ENCODE measurements around the gene MDH1.
"Not testable (repeated sequence)": the region's sequence is repeated elsewhere in the genome, so short reads cannot be mapped to it uniquely, and the experiment has no call there.

Gene MDH1

DNA sequence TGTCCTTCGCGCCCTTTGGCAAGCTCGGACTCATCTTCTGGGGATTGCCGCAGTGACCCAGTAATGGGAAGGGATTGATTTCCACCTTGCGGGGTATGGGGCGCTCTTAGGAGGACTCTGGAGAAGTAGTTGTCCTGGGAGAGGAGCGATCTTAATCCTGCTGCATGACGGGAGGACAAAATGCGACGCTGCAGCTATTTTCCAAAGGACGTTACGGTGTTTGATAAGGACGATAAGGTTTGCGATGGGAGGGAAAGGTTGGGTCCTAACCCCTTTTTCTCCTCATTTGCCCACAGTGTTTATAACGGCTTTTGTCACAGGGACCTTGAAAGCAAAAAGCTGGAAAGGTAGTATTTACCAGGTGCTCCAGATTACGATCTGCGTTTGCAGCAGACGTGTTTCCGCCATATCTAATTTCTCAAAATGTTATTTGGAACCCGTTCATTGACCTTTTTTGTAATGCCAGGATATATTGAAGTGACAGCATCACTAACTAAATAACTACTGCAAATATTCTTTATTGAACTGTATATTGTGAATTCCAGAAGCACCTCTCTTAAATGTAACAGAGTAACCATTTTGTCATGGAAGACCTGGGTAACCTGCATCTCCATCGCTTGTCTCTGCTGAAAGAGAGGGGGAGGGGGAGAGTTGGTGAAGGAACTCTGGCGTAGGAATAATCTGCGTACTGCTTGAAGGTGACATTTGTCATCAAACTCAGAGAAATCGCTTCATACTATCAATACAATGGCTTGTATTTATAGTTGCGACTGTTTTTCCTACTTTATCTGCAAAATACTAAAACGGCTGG, 590 bp downstream of the MDH1 start:
- no peak for DNase-seq

DNA sequence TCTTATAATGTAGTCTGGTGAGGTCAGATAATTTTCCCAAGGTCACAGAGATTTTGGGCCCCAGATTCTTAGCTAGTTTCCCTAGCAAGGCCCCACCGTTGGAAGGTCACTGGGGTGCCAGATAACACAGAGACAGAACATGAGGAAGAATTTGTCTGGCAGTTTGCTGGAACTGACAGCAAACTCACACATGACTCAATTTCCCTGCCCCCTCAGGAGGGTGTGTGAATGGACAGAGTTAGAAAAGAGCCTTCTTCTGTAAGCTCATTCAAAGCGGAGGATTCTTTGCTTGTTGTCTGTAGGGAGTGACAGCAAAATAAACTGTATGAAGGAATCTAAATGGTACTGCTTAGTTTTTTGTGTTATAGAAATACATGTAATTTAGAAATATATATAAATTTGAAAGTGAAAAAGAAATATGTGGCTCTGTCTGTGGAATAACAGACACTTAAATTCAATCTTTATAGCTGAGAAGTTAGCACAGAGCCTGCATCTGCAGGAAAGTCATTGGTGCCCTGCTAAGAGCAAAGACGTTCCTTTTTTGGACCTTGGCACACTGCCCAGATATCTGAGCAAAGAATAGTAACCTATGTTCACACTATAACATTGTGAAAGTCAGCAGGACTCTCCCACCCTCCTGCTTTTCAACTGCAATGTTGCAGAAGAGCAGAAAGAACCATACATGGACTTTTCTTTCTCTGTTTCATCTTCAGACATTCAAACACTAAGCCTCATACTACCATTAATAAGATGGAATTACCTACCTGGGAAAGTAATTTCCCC, 2.1 kb downstream of the MDH1 start:
- no peak for DNase-seq

DNA sequence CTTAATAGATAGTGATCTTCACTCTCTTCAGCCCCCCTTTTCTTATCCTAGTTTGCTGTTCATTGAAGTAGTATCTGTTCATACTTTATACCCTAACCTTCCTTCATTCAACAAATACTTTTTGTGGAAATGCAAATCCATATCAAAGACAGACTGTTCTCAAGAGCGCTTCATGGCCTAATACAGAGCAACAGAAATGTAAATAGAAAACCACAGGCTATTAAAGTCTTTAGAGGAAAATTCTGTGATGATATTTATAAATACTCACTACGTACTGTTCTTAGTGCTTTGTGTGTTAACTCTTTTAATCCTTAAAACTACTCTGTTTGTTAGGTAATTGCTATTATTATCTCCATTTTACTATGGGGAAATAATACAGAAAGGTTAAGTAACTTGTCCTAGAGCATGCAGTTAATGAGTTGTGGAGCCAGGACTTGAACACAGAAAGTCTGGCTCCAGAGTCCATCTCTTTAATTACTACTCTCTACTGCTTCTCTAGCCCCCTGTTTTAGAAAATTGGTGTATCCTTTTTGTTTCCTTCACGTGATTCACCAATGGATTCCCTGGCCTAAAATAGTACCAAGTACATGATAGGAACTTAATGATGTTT, 2.9 kb downstream of the MDH1 start:
- DNase-seq, result no peak

GRCh38 chr2:63594660-63595059, 5.9 kb downstream of the MDH1 start:
- DNase-seq, result no peak

DNA sequence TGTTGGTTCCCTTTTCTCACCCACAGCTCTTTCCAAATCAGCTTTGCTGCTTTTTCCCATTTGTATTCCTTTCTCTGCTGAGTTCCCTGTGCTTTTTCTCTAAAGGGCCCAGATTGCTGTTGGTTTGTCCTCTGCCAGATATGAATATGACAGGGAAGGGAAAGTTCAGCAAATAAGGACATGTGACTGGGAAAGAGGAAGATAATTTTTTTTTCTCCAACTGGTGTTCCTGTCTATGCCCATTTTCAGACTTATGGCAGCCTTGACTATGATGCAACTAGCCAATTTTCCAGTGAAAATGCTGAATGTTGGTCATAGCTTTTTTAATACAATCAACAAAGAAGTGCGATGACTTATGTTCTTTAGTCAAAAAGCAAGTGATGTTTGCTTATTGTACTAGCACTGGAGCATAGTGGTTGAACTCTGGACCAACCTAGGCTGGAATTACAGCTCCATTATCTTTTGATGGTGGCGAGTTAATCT, 7.7 kb downstream of the MDH1 start:
- no peak for DNase-seq

- DNase-seq, result no peak
Measured at GRCh38 chr2:63598981-63599380, 10.2 kb downstream of the MDH1 start.

DNA sequence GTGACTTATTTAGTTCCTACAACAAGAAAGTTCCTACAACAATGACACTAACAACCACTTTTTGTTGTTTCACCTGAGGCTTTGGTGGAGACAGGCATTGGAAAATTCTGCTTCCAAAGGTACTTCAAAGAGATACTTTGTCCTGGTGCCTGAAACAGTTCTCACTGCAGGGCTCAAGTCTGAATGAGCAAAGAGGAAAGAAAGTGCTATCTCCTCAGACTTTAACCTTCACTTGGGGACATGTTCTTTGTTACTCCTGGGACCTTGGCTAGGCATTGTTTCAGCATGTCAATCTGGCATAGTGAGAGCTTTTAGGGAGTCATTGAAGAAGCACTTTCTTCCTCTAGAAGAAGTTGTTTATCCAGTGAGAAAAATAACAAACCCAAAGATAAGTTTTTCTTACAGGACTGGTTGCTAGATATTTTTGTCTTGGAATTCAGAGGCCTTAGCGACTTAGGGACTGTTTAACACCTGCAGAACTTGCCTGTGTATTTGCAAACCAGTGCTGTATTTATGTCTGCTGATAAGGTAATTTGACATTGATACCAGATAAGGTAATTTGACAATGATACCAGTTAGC, 12.2 kb downstream of the MDH1 start:
- no peak for DNase-seq

GRCh38 chr2:63604666-63605065, 15.9 kb downstream of the MDH1 start:
- no peak for DNase-seq

DNA sequence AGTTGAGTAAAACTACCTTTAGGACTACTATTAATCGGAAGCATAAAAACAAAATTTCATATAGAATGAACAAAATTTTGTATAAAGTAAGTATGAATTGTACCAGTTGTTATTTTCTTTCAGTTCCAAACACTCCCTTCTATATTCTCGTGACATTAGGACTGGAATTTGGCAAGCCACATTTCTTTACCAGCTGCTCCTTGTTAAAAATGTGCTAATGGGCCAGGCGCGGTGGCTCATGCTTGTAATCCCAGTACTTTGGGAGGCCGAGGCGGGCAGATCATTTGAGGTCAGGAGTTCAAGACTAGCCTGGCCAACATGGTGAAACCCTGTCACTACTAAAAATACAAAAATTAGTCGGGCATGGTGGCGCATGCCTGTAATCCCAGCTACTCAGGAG, 20.1 kb downstream of the MDH1 start:
- not testable (repeated sequence) for DNase-seq

DNA sequence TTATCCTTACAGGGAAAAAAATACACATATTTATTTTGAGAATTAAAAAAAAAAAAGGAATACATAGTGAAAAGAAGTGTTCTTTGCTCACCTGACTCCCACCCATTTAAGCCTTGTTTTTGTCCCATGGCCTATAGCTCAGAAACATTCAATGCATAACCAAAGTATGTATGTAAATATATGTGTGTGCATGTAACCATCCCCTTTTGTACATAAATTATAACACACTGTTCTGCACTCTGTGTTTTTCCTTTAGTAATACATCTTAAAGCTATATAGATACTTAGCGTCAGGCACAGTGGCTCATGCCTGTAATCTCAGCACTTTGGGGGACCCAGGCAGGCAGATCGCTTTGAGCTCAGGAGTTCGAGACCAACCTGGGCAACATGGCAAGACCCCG, 21.8 kb downstream of the MDH1 start:
- DNase-seq, result no peak

DNA sequence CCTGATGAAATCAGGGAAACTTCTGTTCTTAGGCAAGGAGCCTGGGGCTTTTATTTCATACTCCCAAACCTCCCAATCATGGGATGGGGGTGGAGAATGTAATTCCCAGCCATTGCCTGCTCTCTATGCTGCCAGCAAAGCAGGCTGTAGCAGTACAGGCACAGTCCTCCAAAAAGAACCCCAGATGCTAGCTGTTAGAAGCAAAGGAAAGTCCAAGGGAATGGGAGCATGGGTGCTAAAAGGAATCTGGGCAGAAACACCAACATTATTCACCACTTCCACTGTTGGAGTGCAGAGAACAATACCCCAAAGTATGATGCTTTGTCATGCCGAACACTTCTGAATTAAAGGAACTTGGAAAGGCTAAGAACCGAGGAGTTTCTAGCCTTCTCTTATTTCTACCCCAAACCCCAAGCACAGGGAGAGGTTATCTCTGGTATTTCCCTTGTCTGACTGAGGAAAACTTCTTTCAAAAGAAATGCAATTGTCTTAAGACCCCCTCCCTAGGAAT, 24.7 kb downstream of the MDH1 start:
- DNase-seq, result no peak

DNA sequence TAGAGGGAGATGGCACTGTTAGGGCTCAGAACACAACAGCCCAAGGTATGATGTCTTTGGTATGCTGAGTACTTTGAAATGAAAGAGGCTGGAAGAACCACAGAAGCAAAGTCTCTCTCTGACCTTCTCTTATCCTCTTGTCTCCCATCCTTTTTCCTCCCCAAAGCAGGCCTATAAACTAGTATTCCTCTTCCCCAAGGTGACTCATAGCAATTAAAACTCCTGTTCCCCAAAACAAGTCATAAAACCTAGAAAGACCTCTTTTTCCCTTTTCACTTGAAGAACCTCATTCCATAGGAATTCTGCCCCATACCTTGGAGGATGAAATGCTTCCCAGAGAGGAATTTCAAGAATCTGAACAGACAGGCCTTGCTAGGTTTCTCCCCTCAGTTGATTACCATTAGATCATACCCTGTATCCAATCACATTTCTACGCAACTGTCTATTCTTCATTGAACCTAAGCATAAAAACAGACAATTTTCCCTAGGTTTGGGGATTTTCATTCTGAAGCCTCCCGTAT, 25.7 kb downstream of the MDH1 start:
- DNase-seq, result no peak

GRCh38 chr2:63614983-63615945, 26.5 kb downstream of the MDH1 start:
- no peak for DNase-seq

GRCh38 chr2:63617366-63617765, 28.6 kb downstream of the MDH1 start:
- no peak for DNase-seq

GRCh38 chr2:63619328-63619727, 30.6 kb downstream of the MDH1 start:
- no peak for DNase-seq

DNA sequence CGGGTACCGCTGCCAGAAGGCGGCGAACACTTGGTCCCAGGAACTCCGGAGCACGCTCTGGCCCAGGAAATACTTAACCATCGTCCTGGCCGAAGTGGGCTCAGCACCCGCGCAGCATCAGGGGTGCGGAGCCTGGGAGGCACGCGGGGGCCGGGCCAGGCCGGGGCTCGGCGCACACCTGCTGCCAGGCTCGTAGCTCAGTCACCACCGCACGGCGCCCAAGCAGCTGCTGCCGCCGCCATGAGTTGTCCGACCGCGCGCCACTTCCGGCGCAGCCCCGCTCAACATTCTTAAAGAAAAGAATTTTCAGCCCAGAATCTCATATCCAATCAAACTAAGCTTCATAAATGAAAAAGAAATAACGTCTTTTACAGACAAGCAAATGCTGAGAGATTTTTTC, 34.0 kb downstream of the MDH1 start:
- no peak for DNase-seq

DNA sequence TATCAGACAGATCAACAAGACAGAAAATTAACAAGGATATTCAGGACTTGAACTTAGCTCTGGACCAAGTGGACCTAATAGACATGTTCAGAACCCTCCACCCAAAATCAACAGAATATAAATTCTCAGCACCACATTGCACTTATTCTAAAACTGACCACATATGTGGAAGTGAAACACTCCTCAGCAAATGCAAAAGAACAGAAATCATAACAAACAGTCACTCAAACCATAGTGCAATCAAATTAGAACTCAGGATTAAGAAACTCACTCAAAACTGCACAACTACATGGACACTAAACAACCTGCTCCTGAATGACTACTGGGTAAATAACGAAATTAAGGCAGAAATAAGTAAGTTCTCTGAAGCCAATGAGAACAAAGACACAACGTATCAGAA, 35.0 kb downstream of the MDH1 start:
- DNase-seq, result not testable (repeated sequence)

GRCh38 chr2:63627866-63628265, 39.1 kb downstream of the MDH1 start:
- no peak for DNase-seq

- no peak for DNase-seq
Measured at GRCh38 chr2:63628403-63628942, 39.7 kb downstream of the MDH1 start.

DNA sequence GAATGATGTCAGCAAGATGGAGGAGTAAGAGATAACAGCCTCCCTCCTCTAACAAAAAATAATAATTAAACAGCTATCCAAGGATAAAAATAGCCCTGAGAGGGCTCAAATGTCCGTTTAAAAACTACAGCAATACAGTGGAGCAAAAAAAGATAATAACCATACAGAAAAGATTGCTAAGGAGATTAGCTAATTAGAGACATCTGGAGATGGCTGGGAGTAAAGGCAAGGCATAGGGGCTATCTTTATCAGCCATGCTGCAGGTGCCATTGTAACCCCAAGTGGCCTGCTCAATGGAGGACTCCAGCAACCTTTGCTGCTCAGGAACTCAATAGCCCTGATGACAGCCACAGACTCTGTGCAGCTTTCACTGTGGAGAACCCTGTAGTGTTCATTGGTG, 42.7 kb downstream of the MDH1 start:
- DNase-seq, result no peak

DNA sequence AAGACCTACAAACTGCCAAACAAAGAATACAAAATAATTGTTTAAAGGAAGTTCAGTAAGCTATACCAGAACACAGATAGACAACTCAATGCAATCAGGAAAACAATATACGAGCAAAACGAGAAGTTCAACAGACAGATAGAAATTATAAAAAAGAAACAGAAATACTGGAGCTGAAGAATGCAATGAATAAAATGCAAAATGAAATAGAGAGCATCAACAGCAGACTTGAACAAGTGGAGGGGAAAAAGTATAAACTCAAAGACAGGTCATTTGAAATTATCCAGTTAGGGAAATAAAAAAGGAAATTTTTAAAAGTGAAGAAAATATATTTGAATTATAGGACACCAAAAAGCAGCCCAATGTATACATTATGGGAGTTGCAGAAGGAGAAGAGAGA, 43.6 kb downstream of the MDH1 start:
- DNase-seq, result no peak
